ENCODE data around the gene EMP3. TPM values are rescaled to one million over a fixed set of nuclear protein-coding genes. Genes with fewer than 3 reads are reported as not detected.
A peak's percentile ranks its signal among the peaks of the same experiment; 100 is the strongest.

The EMP3 gene
- total and polyA plus RNA-seq, 9 of the 15 experiments (the other 6 are each of a cell fraction or from before 2014, with no cell fraction given), result 123 to 386 (median 296) TPM

DNA sequence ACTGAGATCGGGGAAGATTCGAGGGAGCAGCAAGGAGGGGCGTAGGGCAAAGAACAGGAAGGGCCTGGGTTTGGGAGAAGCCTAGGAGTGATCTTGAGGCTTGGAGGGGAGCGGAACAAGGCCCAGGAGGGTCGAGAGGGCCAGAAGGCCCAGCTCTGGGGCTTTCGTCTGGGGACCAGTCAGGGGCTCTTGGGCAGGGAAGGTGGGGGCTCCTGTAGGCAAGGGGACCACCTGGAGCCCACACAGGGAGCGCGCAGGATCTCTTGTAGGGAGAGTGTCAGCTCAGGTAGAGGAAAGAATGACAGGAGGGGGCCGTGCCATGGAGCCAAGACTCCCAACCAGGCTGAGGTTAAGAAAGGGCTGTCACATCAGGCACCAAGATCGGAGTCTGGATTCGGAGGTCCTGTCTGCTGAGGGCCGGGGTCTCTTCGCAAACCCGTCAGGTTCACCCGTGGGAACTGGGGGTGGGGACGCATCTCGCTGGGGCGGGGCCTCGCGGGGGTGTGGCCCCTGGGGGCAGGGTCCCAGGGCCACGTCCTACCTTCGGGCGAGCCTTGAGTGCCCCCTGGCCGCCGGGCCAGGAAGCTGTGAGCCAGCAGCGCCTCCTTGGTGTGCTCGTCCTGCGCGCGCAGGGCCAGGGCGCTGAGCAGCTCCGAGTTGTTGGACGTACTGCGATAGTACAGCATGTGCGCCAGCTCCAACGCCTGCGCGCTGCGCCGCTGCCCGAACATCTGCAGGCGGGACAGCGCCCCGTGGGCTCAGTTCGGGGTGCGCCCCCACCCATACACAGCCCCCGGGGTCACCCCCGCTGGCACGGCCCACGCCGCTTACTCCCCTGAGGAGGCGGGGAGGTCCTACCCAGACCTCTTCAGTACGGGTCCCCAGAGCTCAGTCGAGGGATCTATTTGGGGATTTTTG lies 8.4 kb downstream of the EMP3 start (continued):
- TF ChIP-seq, protein P1, sequence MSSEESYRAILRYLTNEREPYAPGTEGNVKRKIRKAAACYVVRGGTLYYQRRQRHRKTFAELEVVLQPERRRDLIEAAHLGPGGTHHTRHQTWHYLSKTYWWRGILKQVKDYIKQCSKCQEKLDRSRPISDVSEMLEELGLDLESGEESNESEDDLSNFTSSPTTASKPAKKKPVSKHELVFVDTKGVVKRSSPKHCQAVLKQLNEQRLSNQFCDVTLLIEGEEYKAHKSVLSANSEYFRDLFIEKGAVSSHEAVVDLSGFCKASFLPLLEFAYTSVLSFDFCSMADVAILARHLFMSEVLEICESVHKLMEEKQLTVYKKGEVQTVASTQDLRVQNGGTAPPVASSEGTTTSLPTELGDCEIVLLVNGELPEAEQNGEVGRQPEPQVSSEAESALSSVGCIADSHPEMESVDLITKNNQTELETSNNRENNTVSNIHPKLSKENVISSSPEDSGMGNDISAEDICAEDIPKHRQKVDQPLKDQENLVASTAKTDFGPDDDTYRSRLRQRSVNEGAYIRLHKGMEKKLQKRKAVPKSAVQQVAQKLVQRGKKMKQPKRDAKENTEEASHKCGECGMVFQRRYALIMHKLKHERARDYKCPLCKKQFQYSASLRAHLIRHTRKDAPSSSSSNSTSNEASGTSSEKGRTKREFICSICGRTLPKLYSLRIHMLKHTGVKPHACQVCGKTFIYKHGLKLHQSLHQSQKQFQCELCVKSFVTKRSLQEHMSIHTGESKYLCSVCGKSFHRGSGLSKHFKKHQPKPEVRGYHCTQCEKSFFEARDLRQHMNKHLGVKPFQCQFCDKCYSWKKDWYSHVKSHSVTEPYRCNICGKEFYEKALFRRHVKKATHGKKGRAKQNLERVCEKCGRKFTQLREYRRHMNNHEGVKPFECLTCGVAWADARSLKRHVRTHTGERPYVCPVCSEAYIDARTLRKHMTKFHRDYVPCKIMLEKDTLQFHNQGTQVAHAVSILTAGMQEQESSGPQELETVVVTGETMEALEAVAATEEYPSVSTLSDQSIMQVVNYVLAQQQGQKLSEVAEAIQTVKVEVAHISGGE (CRISPR knock-in tag; IDR thresholded peaks at IDR 0.05), result peak in 1 of 3 experiments; percentile 52; a peak in 1 of 6 replicates
- peak; percentile 82 for TF ChIP-seq VEZF1 (CRISPR knock-in tag; IDR thresholded peaks at IDR 0.05)
- peak; percentile 82 for TF ChIP-seq TFAP4 (CRISPR knock-in tag; IDR thresholded peaks at IDR 0.05; ENCODE audit: borderline replicate concordance)
- peak in 2 of 3 experiments; percentile 54 to 56 for TF ChIP-seq YY1 (IDR thresholded peaks at IDR 0.05; ENCODE audit: borderline replicate concordance in 1 of 3, control insufficient read depth in 1 of 3, extremely low read depth in 1 of 3, insufficient read depth in 3 of 3, insufficient read length in 1 of 3, insufficient replicate concordance in 2 of 3, low read depth in 1 of 3, low read length in 2 of 3)
- TF ChIP-seq SETDB1 (IDR thresholded peaks at IDR 0.05; ENCODE audit: low read length), result no peak
- peak; percentile 69 for TF ChIP-seq CTBP1 (IDR thresholded peaks at IDR 0.05; ENCODE audit: borderline replicate concordance)
- TF ChIP-seq CBFB (CRISPR knock-in tag; IDR thresholded peaks at IDR 0.05), result no peak
- peak; percentile 63; the same call in 1 of the 2 replicates for TF ChIP-seq ZNF766 (CRISPR knock-in tag; conservative IDR thresholded peaks at IDR 0.05)
- TF ChIP-seq ZNF24 (IDR thresholded peaks at IDR 0.05), result 0 out of 2 replicates have a peak, but pooled peaks have one; percentile 41
- no peak for TF ChIP-seq MED1 (CRISPR knock-in tag; IDR thresholded peaks at IDR 0.05; ENCODE audit: borderline replicate concordance)
- TF ChIP-seq CTCF (IDR thresholded peaks at IDR 0.05 in 2 of 3, conservative IDR thresholded peaks at IDR 0.05 in 1 of 3; ENCODE audit: insufficient read depth in 2 of 3, low read depth in 1 of 3, low read length in 3 of 3), result peak; percentile 78 to 99 (median 98)
- peak; percentile 25; the same call in 1 of the 2 replicates for TF ChIP-seq PHF8 (IDR thresholded peaks at IDR 0.05; ENCODE audit: borderline replicate concordance, low read length)
- TF ChIP-seq RBM39 (optimal IDR thresholded peaks at IDR 0.05; ENCODE audit: low read depth, low read length), result peak; percentile 85

All from K562 (cell line).